Measurements from ENCODE around the gene CENPO. TPM values are rescaled to one million over a fixed set of nuclear protein-coding genes. Genes with fewer than 3 reads are reported as not detected.
A peak's percentile ranks its signal among the peaks of the same experiment; 100 is the strongest.
"Not testable (repeated sequence)": the region's sequence is repeated elsewhere in the genome, so short reads cannot be mapped to it uniquely, and the experiment has no call there.

CENPO gene
- total RNA-seq, 1 donor from 2014 or later, result 18.7 TPM

DNA sequence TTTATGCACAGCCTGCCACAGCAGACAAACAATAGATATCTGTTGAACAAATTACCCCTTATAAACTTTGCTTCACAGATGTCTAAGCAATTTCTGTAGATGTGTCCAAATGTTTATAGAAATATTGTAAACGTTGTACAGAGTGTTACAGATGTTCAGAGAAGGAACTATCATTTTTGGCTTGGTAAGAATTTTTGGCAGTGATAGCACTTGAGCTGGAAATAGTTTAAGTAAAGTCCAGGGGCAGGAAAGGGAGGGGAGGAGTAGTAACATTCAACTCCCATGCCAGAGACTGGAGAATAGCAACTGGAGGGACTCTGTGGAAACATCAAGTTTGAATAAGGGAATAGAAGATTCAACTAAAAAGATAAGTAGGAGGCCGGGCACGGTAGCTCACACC is 4.4 kb upstream of the CENPO start:
- DNase-seq (ENCODE audit: low read depth, low spot score), result no peak

- DNase-seq (ENCODE audit: low read depth, low spot score), result no peak
These were observed 1.8 kb upstream of the CENPO start for GRCh38 chr2:24791452-24791851.

DNA sequence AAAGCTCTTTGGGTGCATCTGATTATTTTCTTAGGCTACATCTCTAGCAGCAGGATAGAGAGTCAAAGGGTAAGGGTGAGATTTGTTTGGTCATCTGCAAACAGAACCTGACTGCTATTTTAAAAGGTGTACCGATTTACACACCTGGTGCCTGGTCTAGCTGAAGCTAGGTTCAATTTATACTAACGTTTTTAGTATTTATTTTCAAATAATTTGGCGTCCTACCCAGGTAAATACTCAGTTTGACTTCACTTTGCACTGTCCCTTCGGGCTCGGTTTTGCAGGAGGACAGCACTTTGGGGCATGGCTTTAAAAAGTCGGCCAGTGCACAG is 717 bp upstream of the CENPO start:
- DNase-seq (ENCODE audit: low read depth, low spot score), result no peak

DNA sequence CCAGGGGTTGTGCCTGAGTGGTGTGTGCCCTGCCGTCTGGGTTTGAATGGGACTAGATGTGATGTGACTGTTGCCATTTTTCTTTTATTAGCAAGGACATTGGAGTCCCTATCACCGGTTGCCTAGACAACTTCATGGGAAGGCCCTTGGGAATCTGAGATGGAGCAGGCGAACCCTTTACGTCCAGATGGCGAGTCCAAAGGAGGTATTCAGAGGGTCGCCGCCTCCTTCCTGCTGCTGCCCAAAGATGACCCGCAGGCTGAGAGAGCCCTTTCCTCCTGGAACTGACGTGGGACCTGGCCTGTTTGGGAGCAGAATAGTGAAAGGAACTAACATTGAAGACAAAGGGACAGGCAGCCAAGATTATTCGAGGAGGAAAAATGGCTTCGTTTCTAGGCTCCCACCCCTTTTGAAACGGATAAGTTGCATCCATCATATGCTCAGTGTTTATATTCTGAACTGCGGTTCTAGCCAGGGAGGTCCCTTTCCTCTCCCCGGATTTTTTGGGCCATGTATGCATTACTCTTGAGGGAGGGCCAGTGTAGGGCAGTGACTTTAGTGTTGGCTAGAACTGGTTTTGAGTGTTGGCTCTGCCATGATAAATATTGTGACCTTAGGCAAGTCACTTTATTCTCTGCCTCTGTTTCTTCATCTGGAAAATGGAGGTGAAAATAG is 673 bp downstream of the CENPO start:
- no peak for DNase-seq (ENCODE audit: low read depth, low spot score)

DNA sequence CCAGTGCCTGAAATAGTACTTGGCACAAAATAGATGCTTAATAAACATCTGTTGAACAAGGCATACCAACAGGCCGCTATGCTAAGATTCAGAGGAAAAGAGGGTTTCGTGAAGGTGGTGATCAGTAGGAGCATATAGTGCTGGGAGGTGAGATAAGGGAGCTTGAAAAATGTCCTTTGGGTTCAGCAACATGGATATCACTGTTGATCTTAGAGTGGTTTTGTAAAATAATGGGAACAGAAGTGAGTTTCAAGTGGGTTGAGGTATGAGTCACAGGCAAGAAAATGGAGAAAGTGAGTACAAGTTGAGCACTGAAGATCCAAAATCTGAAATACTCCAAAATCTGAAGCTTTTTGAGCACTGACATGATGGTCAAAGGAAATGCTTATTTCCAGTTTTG is 4.4 kb downstream of the CENPO start:
- no peak for DNase-seq (ENCODE audit: low read depth, low spot score)

- DNase-seq (ENCODE audit: low read depth, low spot score), result not testable (repeated sequence)
These were observed 7.3 kb downstream of the CENPO start for GRCh38 chr2:24800487-24800886.

DNA sequence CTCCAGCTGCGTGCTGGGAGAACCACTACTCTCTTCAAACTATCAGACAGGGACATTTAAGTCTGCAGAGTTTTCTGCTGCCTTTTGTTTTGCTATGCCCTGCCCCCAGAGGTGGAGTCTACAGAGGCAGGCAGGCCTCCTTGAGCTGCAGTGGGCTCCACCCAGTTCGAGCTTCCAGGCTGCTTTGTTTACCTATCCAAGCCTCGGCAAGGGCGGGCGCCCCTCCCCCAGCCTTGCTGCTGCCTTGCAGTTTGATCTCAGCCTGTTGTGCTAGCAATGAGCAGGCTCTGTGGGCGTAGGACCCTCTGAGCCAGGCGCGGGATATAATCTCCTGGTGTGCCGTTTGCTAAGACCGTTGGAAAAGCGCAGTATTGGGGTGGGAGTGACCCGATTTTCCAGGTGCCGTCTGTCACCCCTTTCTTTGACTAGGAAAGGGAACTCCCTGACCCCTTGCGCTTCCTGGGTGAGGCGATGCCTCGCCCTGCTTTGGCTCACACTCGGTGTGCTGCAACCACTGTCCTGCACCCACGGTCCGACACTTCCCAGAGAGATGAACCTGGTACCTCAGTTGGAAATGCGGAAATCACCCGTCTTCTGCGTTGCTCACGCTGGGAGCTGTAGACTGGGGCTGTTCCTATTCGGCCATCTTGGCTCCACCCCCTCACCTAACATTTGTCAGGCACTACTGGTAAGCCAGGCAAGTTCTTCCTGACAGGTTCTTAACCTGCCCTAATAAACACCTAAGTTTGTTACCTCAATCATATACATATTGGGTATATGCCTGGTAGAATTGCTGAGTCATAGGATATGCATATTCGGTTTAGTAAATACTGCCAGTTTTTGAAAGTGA is 12.8 kb downstream of the CENPO start:
- DNase-seq (ENCODE audit: low read depth, low spot score), result not testable (repeated sequence)

GRCh38 chr2:24806661-24807036 is 13.4 kb downstream of the CENPO start:
- no peak for DNase-seq (ENCODE audit: low read depth, low spot score)

DNA sequence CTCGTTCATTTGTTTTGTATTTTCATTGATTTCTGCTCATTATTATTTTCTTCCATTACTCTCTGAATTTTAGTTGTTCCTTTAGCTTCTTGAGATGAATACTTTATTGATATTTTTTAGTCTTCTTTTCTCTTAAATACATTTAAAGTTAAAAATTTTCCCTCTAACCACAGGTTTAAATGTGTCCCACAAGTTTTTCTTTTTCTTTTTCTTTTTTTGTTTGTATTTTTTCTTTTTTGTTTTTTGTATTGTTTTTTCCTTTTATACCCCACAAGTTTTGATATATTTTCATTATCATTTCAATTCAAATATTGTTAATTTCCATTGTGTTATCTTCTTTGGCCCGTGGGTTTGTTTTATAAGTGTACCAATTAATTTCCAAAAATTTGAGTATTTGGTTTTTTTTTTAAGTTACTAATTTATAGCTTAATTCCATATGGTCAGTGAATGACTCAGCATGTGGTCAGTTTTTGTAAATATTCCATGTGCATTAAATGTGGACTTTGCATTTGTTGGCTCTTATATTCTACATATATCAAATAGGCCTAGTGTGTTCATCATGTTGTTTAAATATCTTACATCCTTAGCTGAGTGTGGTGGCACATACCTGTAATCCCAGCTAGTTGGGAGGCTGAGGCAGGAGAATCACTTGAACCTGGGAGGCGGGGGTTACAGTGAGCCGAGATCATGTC is 16.2 kb downstream of the CENPO start:
- no peak for DNase-seq (ENCODE audit: low read depth, low spot score)

- no peak for DNase-seq (ENCODE audit: low read depth, low spot score)
These were observed 20.5 kb downstream of the CENPO start for GRCh38 chr2:24813691-24814137.

GRCh38 chr2:24814516-24814915 is 21.3 kb downstream of the CENPO start:
- DNase-seq (ENCODE audit: low read depth, low spot score), result no peak

DNA sequence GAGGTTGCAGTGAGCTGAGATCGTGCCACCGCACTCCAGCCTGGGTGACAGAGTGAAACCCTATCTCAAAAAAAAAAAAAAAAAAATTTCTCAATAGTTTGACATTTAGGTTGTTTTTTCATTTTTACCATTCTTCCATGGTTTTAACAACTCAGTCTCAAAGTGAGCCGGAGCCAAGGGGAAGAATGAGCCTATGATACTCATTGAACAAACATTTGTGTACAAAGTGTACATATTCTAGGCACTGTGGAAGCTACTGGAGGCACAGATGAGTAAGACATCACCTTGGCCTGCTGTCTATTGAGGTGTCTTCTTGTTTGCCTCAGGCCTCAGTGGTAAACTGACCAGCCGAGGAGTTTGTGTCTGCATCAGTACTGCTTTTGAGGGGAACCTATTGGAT is 21.9 kb downstream of the CENPO start:
- no peak for DNase-seq (ENCODE audit: low read depth, low spot score)

DNA sequence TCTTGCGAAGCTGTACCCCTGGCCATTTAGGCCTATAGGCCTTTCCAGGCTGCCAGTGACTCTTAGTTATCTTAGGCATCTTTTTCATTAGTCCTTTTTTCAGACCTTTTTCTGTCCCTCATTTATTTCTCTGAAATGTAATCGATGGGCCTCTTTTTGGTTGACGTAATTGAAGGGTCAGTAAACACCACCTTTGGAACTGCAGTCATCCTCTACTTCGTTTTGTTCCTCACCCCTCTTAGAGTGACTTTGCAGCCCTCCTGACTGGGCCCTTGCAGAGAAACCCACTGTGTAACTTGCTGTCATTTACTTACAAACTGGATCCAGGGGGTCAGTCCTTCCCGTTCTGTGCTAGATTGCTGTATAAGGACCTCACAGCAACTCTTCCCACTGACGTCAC is 23.2 kb downstream of the CENPO start:
- no peak for DNase-seq (ENCODE audit: low read depth, low spot score)

DNA sequence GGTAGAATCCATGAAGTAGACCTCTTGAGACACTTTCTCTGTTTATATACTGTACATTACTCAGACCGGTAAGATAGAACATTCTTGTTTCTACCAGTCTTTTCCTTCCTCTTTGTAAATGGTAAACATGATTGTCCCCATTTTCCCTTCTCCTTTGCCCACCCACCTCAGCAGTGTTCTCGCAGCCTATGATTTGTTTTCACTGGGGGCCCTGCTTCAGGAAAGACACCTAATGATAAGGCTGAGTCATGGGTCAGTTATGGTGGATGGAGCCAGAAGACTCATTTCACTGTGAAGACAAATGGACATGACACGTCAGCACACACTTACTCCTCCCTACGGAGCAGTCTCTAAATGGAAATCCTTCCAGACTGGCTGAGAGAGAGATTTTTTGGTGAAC is 23.7 kb downstream of the CENPO start:
- DNase-seq (ENCODE audit: low read depth, low spot score), result peak; percentile 58

DNA sequence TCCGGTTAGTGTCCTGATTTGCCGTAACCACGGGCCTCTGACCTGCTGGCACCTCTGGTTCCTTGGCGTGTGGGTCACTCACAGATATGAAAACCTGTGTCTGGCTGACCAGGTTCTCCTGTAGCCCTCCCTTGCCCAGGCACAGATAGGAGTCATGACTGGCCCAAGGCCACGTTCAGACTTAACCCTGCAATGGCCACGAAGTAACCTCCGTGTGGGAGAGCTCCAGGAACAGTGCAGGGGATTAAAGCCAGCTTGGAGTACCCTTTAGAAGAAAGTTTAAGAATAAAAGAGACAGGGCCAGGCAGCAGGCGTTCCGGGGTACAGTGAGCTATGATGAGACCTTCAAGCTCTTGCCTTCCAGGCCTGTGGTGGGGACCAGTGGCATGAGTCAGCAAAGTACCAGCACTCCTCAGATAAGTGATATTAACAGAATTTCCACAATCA is 25.5 kb downstream of the CENPO start:
- DNase-seq (ENCODE audit: low read depth, low spot score), result no peak

DNA sequence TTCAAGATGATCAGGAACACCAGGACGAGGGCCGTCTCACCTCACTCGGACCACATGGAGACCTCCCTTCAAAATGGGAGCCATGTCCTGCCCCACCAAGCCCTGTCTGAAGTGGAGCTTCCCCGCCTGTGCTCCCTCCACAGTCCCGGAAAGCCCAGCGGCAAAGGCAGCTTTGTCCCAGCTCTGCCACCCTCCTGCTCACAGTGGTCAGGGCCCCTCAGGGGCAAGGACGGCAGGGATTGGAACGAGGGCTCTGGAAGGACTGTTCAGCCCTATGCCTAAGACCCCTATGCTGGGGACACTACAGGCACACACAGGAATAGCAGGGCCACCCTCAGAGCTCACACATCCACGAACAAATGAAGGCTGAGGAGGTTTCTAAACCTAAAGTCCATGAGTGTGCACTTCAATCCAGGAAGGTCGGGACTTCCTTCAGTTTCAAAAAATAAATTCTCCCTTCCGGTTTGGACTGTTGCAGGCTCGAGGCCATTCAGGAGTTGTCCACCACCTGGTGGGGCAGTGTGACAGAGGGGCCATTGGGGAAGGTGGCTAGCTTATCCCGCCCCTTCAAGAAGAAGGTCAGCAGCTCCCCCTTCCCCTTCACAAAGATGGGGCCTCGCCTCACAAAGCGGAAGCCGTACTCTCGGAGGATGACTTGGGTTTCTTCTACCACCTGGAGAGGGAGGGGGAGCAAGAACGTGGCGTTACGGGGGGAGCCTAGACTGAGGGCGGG is 26.4 kb downstream of the CENPO start:
- no peak for DNase-seq (ENCODE audit: low read depth, low spot score)

DNA sequence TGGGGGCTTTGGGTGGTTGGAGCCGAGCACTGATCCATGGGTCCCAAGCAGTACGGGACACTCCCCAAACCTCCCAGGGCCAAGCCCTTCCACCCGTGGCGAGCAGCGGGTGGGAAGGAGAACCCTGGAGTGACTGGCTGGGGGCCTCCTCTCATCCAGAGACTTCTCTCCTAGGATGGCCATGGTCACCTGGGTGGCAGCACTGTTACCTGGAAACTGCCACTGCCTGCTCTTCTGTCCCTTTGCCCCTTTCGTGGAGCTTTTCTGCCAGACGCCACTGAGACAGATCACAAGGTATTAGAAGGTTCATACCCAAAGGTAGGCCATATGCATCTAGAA is 26.9 kb downstream of the CENPO start:
- DNase-seq (ENCODE audit: low read depth, low spot score), result no peak

GRCh38 chr2:24820598-24821432 is 27.6 kb downstream of the CENPO start:
- no peak for DNase-seq (ENCODE audit: low read depth, low spot score)

- DNase-seq (ENCODE audit: low read depth, low spot score), result no peak
These were observed 28.2 kb downstream of the CENPO start for GRCh38 chr2:24821433-24821891.

DNA sequence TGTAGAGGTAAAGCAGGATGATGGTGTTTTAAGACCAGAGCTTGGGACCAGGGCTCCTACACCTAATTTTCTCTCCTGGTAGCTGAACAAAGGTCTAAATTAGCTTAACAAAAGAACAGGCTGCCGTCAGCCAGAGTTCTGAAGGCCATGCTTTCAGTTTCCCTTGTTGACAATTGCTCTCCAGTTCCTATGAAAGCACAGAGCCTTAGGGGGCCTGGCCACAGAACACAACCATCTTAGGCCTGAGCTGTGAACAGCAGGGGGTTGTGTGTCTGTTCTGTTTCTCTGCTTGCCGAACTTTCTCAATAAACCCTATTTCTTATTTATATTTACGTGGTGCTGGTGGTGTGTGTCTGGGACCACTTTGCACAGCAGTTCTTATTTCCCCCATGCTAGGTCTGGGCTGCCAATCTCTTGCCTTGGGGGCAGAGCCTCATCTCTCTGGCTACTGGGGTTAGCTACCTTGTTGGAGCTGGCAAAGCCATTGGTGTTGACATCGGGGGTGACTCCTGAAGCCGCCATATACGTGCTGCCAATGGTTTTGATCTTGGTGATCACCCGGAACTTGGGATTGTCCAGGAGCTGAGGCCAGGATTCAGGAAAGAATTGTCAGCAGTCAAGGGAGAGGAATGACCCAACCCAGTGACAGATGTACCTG is 29.0 kb downstream of the CENPO start:
- DNase-seq (ENCODE audit: low read depth, low spot score), result no peak
